Liver (tissue), 9 donors: ENCODE results near the gene SLC36A1. TPM values are rescaled to one million over a fixed set of nuclear protein-coding genes. Genes with fewer than 3 reads are reported as not detected.

Source experiments
- DNase-seq: peaks from one replicate; pipeline ENCODE4 v3.0.0-alpha.2; 2017; ENCODE audit warnings: low spot score
- H3K27ac ChIP-seq, 2 donors: one replicate each; pipeline ENCODE4 v1.7.0; 2013; ENCODE audit warnings: inconsistent platforms in 2 of 2, low read length in 2 of 2, control low read depth in 1 of 2, low read depth in 1 of 2, mild to moderate bottlenecking in 1 of 2
- H3K27me3 ChIP-seq, 4 donors: one replicate each; pipeline versions ENCODE4 v1.6.1 to v1.7.0; 2013; ENCODE audit warnings: low read length in 3 of 4, inconsistent platforms in 1 of 4, mild to moderate bottlenecking in 1 of 4, moderate library complexity in 1 of 4; ENCODE audit not compliant: control insufficient read depth in 4 of 4, insufficient read depth in 4 of 4
- H3K36me3 ChIP-seq, 4 donors: one replicate each; pipeline versions ENCODE4 v1.6.1 to v1.7.0; 2013; ENCODE audit warnings: low read length in 3 of 4, mild to moderate bottlenecking in 3 of 4, low read depth in 1 of 4, moderate library complexity in 1 of 4; ENCODE audit not compliant: control insufficient read depth in 4 of 4, insufficient read depth in 3 of 4
- H3K4me1 ChIP-seq, 4 donors: one replicate each; pipeline versions ENCODE4 v1.6.1 to v1.7.0; 2013; ENCODE audit warnings: low read length in 3 of 4, mild to moderate bottlenecking in 3 of 4, moderate library complexity in 1 of 4; ENCODE audit not compliant: control insufficient read depth in 4 of 4, insufficient read depth in 4 of 4
- H3K4me3 ChIP-seq, 3 donors: one replicate each; pipeline versions ENCODE4 v1.6.1 to v1.7.0; 2013; ENCODE audit warnings: low read length in 3 of 3, control low read depth in 1 of 3, low read depth in 1 of 3, mild to moderate bottlenecking in 1 of 3
- H3K9ac ChIP-seq, 2 donors: one replicate each; pipeline ENCODE4 v1.7.0; 2013; ENCODE audit warnings: low read length in 2 of 2, mild to moderate bottlenecking in 2 of 2, moderate library complexity in 2 of 2, control low read depth in 1 of 2, low read depth in 1 of 2
- H3K9me3 ChIP-seq, 4 donors: one replicate each; pipeline versions ENCODE4 v1.6.1 to v1.7.0; 2013; ENCODE audit warnings: low read length in 3 of 4; ENCODE audit not compliant: control insufficient read depth in 4 of 4
- ATF3 ChIP-seq: IDR thresholded peaks from 2 replicates; pipeline ENCODE4 v1.6.1; 2016; ENCODE audit warnings: antibody characterized with exemption
- CTCF ChIP-seq: fragments of 150-350 bp; IDR thresholded peaks from 2 replicates; pipeline ENCODE4 v1.5.1; 2017; ENCODE audit warnings: improper control_type of control experiment, low read depth, low read length; ENCODE audit not compliant: missing input control
- EGR1 ChIP-seq, 2 donors: IDR thresholded peaks; 2 replicates each; pipeline ENCODE4 v1.6.1; 2016 to 2018; ENCODE audit warnings: antibody characterized with exemption in 2 of 2, low read depth in 2 of 2
- FOXA1 ChIP-seq: IDR thresholded peaks from 2 replicates; pipeline ENCODE4 v1.6.1; 2016; ENCODE audit warnings: antibody characterized with exemption
- FOXA2 ChIP-seq: IDR thresholded peaks from 2 replicates; pipeline ENCODE4 v1.6.1; 2016; ENCODE audit warnings: antibody characterized with exemption
- GABPA ChIP-seq, 2 donors: IDR thresholded peaks in 1 of 2; conservative IDR thresholded peaks in 1 of 2; 2 replicates each; pipeline ENCODE4 v1.6.1; 2016; ENCODE audit warnings: antibody characterized with exemption in 2 of 2, mild to moderate bottlenecking in 1 of 2, moderate library complexity in 1 of 2
- MAX ChIP-seq: IDR thresholded peaks from 2 replicates; pipeline ENCODE4 v1.6.1; 2016; ENCODE audit warnings: antibody characterized with exemption
- NR2F2 ChIP-seq: IDR thresholded peaks from 2 replicates; pipeline ENCODE4 v1.6.1; 2016; ENCODE audit warnings: antibody characterized with exemption
- REST ChIP-seq: IDR thresholded peaks from 2 replicates; pipeline ENCODE4 v1.6.1; 2016; ENCODE audit warnings: antibody characterized with exemption, mild to moderate bottlenecking
- RXRA ChIP-seq, 2 donors: IDR thresholded peaks; 2 replicates each; pipeline ENCODE4 v1.6.1; 2017 to 2018; ENCODE audit warnings: antibody characterized with exemption in 2 of 2, mild to moderate bottlenecking in 1 of 2
- YY1 ChIP-seq: IDR thresholded peaks from 2 replicates; pipeline ENCODE4 v1.6.1; 2016; ENCODE audit warnings: antibody characterized with exemption, mild to moderate bottlenecking
- ZBTB33 ChIP-seq: IDR thresholded peaks from 2 replicates; pipeline ENCODE4 v1.6.1; 2016; ENCODE audit warnings: antibody characterized with exemption
- WGBS: extraction: QIAGEN DNeasy Blood & Tissue Kit; methylation state at CpG from one replicate; pipeline ENCODE4 v1.1.7; 2013; 5-methylcytosine and 5-hydroxymethylcytosine counted together
- polyA plus RNA-seq, 2 donors: library from polyadenylated mRNA; stranded (reverse) in 1 of 2; unstranded in 1 of 2; fragments of 200-250 nt in 1 of 2; fragments of >200 nt in 1 of 2; fragmentation: Nextera tagmentation in 1 of 2; extraction: Ambion mirVana in 1 of 2; gene quantifications; one replicate each; pipeline versions ENCODE4 v1.2.1 to v1.2.3, GENCODE V29; 2013 to 2015
- total RNA-seq, 2 donors: library from RNA; depleted of rRNA; stranded (reverse); fragments of >200 nt; gene quantifications; one replicate each; pipeline ENCODE4 v1.2.3, GENCODE V29; 2014
- donor health status: healthy.
- donor health status: healthy.
- donor health status: healthy.
- donor health status: healthy.
- donor health status: healthy.

SLC36A1 gene
- total and polyA plus RNA-seq, 4 donors = 1.6 to 18.8 (median 3.4) TPM

GRCh38 chr5:151449839-151450238, 2.4 kb downstream of the SLC36A1 start (continued):
- TF ChIP-seq REST (no peak), EGR1 (IDR thresholded peaks at IDR 0.05; ENCODE audit: low read depth in 2 of 2) (no peak), FOXA1 (no peak)

- H3K27me3 ChIP-seq = no peaks in the 10 kb centered on the region
- TF ChIP-seq NR2F2 = no peak
- TF ChIP-seq CTCF = no peak
- TF ChIP-seq MAX = no peak
- 77% methylated on average over 3 of the region's 3 CpGs for WGBS
- no peak overlapping the region for H3K27ac ChIP-seq
- no peak overlapping the region for H3K9ac ChIP-seq
- peaks cover 2 to 16% (median 10%) of the 10 kb centered on the region in 4 donors for H3K4me1 ChIP-seq
- no peak for DNase-seq
- H3K36me3 ChIP-seq = no peaks in the 10 kb centered on the region
- H3K4me3 ChIP-seq = no peak overlapping the region
- no peaks in the 10 kb centered on the region for H3K9me3 ChIP-seq
These were observed 3.2 kb downstream of the SLC36A1 start for GRCh38 chr5:151450605-151451004.

- DNase-seq = no peak
- 83% methylated on average over 8 of the region's 8 CpGs for WGBS
- H3K4me3 ChIP-seq = no peak overlapping the region
- H3K36me3 ChIP-seq = no peaks in the 10 kb centered on the region
- H3K9me3 ChIP-seq = no peaks in the 10 kb centered on the region
- no peak for TF ChIP-seq YY1
- no peak for TF ChIP-seq ATF3
- no peak for TF ChIP-seq REST
- no peak for TF ChIP-seq FOXA1
- TF ChIP-seq RXRA (IDR thresholded peaks at IDR 0.05) = no peak
- TF ChIP-seq FOXA2 = no peak
- no peak for TF ChIP-seq ZBTB33
- no peak for TF ChIP-seq GABPA (IDR thresholded peaks at IDR 0.05 in 1 of 2, conservative IDR thresholded peaks at IDR 0.05 in 1 of 2)
- H3K4me1 ChIP-seq = peaks cover 2 to 14% (median 9%) of the 10 kb centered on the region in 4 donors
- no peaks in the 10 kb centered on the region for H3K27me3 ChIP-seq
- no peak overlapping the region for H3K27ac ChIP-seq
- no peak overlapping the region for H3K9ac ChIP-seq
These were observed 4.5 kb downstream of the SLC36A1 start for GRCh38 chr5:151451626-151452520.
